Measurements from ENCODE around the gene PECR. TPM values are rescaled to one million over a fixed set of nuclear protein-coding genes. Genes with fewer than 3 reads are reported as not detected.
A peak's percentile ranks its signal among the peaks of the same experiment; 100 is the strongest.

PECR gene
- total and polyA plus RNA-seq, 4 donors = 31.8 to 152 (median 65.5) TPM

DNA sequence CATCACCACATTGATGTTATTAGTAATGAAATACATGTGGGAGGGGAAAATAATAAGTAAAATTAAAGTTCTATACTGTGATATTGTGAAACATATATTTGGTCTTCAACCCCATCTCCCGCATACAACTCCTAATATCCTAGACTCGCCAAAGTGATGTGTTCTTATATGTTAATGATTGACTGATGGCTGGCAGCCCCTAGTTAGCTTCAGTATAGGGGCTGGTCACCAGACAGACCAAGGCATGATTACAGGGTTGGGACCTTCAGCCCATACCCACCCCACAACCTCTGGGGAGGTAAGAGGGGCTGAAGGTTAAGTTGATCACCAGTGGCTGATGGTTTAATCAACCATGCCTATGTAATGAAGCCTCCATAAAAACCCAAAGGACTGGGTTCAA, 40.2 kb downstream of the PECR start:
- TF ChIP-seq, protein P1, sequence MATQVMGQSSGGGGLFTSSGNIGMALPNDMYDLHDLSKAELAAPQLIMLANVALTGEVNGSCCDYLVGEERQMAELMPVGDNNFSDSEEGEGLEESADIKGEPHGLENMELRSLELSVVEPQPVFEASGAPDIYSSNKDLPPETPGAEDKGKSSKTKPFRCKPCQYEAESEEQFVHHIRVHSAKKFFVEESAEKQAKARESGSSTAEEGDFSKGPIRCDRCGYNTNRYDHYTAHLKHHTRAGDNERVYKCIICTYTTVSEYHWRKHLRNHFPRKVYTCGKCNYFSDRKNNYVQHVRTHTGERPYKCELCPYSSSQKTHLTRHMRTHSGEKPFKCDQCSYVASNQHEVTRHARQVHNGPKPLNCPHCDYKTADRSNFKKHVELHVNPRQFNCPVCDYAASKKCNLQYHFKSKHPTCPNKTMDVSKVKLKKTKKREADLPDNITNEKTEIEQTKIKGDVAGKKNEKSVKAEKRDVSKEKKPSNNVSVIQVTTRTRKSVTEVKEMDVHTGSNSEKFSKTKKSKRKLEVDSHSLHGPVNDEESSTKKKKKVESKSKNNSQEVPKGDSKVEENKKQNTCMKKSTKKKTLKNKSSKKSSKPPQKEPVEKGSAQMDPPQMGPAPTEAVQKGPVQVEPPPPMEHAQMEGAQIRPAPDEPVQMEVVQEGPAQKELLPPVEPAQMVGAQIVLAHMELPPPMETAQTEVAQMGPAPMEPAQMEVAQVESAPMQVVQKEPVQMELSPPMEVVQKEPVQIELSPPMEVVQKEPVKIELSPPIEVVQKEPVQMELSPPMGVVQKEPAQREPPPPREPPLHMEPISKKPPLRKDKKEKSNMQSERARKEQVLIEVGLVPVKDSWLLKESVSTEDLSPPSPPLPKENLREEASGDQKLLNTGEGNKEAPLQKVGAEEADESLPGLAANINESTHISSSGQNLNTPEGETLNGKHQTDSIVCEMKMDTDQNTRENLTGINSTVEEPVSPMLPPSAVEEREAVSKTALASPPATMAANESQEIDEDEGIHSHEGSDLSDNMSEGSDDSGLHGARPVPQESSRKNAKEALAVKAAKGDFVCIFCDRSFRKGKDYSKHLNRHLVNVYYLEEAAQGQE (IDR thresholded peaks at IDR 0.05) = no peak
- TF ChIP-seq YY1 (IDR thresholded peaks at IDR 0.05) (no peak), FOXA2 (IDR thresholded peaks at IDR 0.05) (no peak), ATF3 (IDR thresholded peaks at IDR 0.05) (no peak), RAD21 (IDR thresholded peaks at IDR 0.05) (no peak), NR2F2 (IDR thresholded peaks at IDR 0.05) (no peak), EGR1 (IDR thresholded peaks at IDR 0.05; ENCODE audit: low read depth in 2 of 2) (no peak), RXRA (IDR thresholded peaks at IDR 0.05) (no peak)
- Histone ChIP-seq H3K9ac (ENCODE audit: low read depth in 1 of 2, low read length in 2 of 2) (no peak overlapping the region), H3K4me1 (ENCODE audit: control insufficient read depth in 4 of 4, insufficient read depth in 4 of 4, low read length in 3 of 4) (peaks cover 0 to 3% (median under 1%) of the 10 kb centered on the region in 4 donors), H3K36me3 (ENCODE audit: control insufficient read depth in 4 of 4, insufficient read depth in 3 of 4, low read depth in 1 of 4, low read length in 3 of 4) (peaks cover 7 to 72% (median 48%) of the 10 kb centered on the region in 4 donors), H3K27me3 (ENCODE audit: control insufficient read depth in 4 of 4, insufficient read depth in 4 of 4, low read length in 3 of 4) (no peaks in the 10 kb centered on the region), H3K4me3 (ENCODE audit: low read depth in 1 of 3, low read length in 3 of 3) (no peak overlapping the region), H3K27ac (ENCODE audit: low read depth in 1 of 2, low read length in 2 of 2) (no peak overlapping the region), H3K9me3 (ENCODE audit: control insufficient read depth in 4 of 4, low read length in 3 of 4) (no peaks in the 10 kb centered on the region)
- no peak for DNase-seq (ENCODE audit: low spot score)
- WGBS = 40% methylated on average over 2 of the region's 2 CpGs

GRCh38 chr2:216039918-216040317, 41.7 kb downstream of the PECR start:
- Histone ChIP-seq H3K27me3 (ENCODE audit: control insufficient read depth in 4 of 4, insufficient read depth in 4 of 4, low read length in 3 of 4) (no peaks in the 10 kb centered on the region), H3K4me1 (ENCODE audit: control insufficient read depth in 4 of 4, insufficient read depth in 4 of 4, low read length in 3 of 4) (peaks cover 0 to 3% (median under 1%) of the 10 kb centered on the region in 4 donors), H3K27ac (ENCODE audit: low read depth in 1 of 2, low read length in 2 of 2) (no peak overlapping the region), H3K9me3 (ENCODE audit: control insufficient read depth in 4 of 4, low read length in 3 of 4) (no peaks in the 10 kb centered on the region), H3K36me3 (ENCODE audit: control insufficient read depth in 4 of 4, insufficient read depth in 3 of 4, low read depth in 1 of 4, low read length in 3 of 4) (peaks cover 12 to 72% (median 53%) of the 10 kb centered on the region in 4 donors), H3K4me3 (ENCODE audit: low read depth in 1 of 3, low read length in 3 of 3) (no peak overlapping the region), H3K9ac (ENCODE audit: low read depth in 1 of 2, low read length in 2 of 2) (no peak overlapping the region)
- 94% methylated on average over 3 of the region's 3 CpGs for WGBS
- no peak for TF ChIP-seq TAF1 (conservative IDR thresholded peaks at IDR 0.05)
- TF ChIP-seq SP1 (IDR thresholded peaks at IDR 0.05) = no peak
- TF ChIP-seq RXRA (IDR thresholded peaks at IDR 0.05) = no peak
- TF ChIP-seq JUND (IDR thresholded peaks at IDR 0.05) = no peak
- TF ChIP-seq YY1 (IDR thresholded peaks at IDR 0.05) = no peak
- no peak for TF ChIP-seq RAD21 (IDR thresholded peaks at IDR 0.05)
- TF ChIP-seq, protein P2, sequence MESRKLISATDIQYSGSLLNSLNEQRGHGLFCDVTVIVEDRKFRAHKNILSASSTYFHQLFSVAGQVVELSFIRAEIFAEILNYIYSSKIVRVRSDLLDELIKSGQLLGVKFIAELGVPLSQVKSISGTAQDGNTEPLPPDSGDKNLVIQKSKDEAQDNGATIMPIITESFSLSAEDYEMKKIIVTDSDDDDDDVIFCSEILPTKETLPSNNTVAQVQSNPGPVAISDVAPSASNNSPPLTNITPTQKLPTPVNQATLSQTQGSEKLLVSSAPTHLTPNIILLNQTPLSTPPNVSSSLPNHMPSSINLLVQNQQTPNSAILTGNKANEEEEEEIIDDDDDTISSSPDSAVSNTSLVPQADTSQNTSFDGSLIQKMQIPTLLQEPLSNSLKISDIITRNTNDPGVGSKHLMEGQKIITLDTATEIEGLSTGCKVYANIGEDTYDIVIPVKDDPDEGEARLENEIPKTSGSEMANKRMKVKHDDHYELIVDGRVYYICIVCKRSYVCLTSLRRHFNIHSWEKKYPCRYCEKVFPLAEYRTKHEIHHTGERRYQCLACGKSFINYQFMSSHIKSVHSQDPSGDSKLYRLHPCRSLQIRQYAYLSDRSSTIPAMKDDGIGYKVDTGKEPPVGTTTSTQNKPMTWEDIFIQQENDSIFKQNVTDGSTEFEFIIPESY (IDR thresholded peaks at IDR 0.05) = no peak
- no peak for DNase-seq (ENCODE audit: low spot score)

DNA sequence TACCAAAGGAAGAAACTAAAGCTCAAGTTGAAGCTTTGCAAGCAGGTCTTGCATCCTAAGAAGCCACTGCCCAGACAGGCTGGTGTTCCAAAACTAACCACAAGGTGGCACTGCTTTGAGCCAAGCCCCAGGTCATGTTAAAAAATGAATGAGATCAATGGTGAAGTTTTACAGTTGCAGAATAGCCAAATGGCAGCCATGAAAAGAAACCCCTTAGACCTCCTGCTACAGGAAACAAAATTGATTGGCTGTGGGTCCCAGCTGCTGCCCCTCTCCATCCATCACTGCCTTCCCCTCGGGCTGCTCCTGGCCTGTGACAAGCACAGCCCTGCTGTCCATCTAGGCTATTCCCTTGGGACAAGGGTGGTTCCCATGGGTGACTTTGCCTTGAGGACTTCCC, 47.5 kb downstream of the PECR start:
- no peak overlapping the region for H3K9ac ChIP-seq (ENCODE audit: low read depth in 1 of 2, low read length in 2 of 2)
- no peak overlapping the region for H3K27ac ChIP-seq (ENCODE audit: low read depth in 1 of 2, low read length in 2 of 2)
- H3K36me3 ChIP-seq (ENCODE audit: control insufficient read depth in 4 of 4, insufficient read depth in 3 of 4, low read depth in 1 of 4, low read length in 3 of 4) = peaks cover 8 to 63% (median 47%) of the 10 kb centered on the region in 4 donors
- peak; percentile 75 for DNase-seq (ENCODE audit: low spot score)
- no peaks in the 10 kb centered on the region for H3K27me3 ChIP-seq (ENCODE audit: control insufficient read depth in 4 of 4, insufficient read depth in 4 of 4, low read length in 3 of 4)
- H3K4me3 ChIP-seq (ENCODE audit: low read depth in 1 of 3, low read length in 3 of 3) = no peak overlapping the region
- 77% methylated on average over 1 of the region's 1 CpG for WGBS
- H3K4me1 ChIP-seq (ENCODE audit: control insufficient read depth in 4 of 4, insufficient read depth in 4 of 4, low read length in 3 of 4) = no peaks in the 10 kb centered on the region
- H3K9me3 ChIP-seq (ENCODE audit: control insufficient read depth in 4 of 4, low read length in 3 of 4) = no peaks in the 10 kb centered on the region
- TF ChIP-seq SP1 (IDR thresholded peaks at IDR 0.05) (no peak), RXRA (IDR thresholded peaks at IDR 0.05) (no peak), RAD21 (IDR thresholded peaks at IDR 0.05) (peak; percentile 79 to 84), MAX (IDR thresholded peaks at IDR 0.05) (no peak), NR2F2 (IDR thresholded peaks at IDR 0.05) (no peak), HNF4G (IDR thresholded peaks at IDR 0.05) (no peak), ATF3 (IDR thresholded peaks at IDR 0.05) (peak; percentile 23), FOXA2 (IDR thresholded peaks at IDR 0.05) (no peak), FOXA1 (IDR thresholded peaks at IDR 0.05) (peak; percentile 31), HNF4A (conservative IDR thresholded peaks at IDR 0.05) (no peak)
- TF ChIP-seq, protein P1 (IDR thresholded peaks at IDR 0.05) = no peak

Measured in liver (tissue), 9 donors.